Dendritic cell treated with granulocyte-macrophage colony-stimulating factor and Interleukin-4, amounts not matched to agents 40 ng/mL and 50 ng/mL, for 4 days (primary cell): ENCODE results near the gene WDR38.
A peak's percentile ranks its signal among the peaks of the same experiment; 100 is the strongest.

Experiments
- H3K27ac Mint-ChIP-seq: one replicate; pipeline ENCODE4 v1.8.0; 2022; ENCODE audit warnings: mild to moderate bottlenecking, mixed read lengths
- H3K27me3 Mint-ChIP-seq: one replicate; pipeline ENCODE4 v1.8.0; 2022; ENCODE audit warnings: mild to moderate bottlenecking, mixed read lengths
- H3K36me3 Mint-ChIP-seq: one replicate; pipeline ENCODE4 v1.8.0; 2022; ENCODE audit warnings: low read depth, mixed read lengths
- H3K4me1 Mint-ChIP-seq: one replicate; pipeline ENCODE4 v1.8.0; 2022; ENCODE audit warnings: low read depth, mixed read lengths
- H3K4me3 Mint-ChIP-seq: one replicate; pipeline ENCODE4 v1.8.0; 2022; ENCODE audit warnings: mild to moderate bottlenecking, moderate library complexity, mixed read lengths
- H3K9me3 Mint-ChIP-seq: one replicate; pipeline ENCODE4 v1.8.0; 2022; ENCODE audit warnings: mixed read lengths
- intact Hi-C: fragments of 100-400 bp; cut with micrococcal nuclease; formaldehyde crosslinking; loops from one replicate; pipeline ENCODE4 v1.15.0; 2022

Gene WDR38, protein sequence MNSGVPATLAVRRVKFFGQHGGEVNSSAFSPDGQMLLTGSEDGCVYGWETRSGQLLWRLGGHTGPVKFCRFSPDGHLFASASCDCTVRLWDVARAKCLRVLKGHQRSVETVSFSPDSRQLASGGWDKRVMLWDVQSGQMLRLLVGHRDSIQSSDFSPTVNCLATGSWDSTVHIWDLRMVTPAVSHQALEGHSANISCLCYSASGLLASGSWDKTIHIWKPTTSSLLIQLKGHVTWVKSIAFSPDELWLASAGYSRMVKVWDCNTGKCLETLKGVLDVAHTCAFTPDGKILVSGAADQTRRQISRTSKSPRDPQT

DNA sequence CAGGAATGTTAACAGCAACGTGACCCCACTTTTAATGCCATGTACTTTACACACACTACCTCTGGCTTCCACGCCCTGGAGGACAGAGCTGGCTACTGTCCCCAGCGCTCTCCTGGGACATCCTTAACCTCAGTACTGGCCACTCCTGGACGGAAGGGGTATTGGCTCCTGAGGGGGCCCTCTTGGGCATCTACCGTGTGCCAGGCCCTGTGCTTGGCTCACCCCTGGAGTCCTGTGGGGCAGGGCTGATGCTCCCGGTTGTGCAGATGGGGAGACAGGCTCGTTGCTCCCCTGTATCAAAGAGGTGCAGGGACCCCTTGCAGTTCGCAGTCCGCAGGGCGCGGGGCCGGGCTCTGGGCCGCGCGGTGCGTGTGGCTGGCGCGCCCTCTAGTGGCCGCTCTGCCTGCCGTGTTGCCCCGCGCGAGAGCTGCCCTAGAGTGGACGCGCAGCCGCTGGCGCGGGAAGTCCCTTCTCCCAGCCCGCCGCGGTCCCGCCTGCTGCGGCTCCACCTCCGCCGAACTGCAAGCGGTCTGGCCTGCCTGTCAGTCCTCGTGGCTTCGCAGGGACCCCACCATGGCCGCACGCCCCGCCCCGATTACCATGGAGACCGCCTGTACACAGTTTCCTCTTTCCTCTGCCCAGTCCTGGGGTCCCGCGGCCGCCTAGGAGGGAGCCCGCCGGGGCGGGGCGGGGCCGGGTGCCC lies at the start of gene WDR38:
Gene WDR38, plus strand, starts transcription at position 632 of the 703 bp plus-strand sequence. CDS start 72 bp downstream, outside the sequence.
- intact Hi-C loops = loop anchor here (1.0 to 10.0 kb wide), 3 partner anchors 81 to 519 kb away; no protein-coding TSS in a partner anchor
- no peaks in the 10 kb centered on the region for H3K9me3 Mint-ChIP-seq
- H3K27me3 Mint-ChIP-seq = peaks cover 30% of the 10 kb centered on the region
- peaks cover 19% of the 10 kb centered on the region for H3K36me3 Mint-ChIP-seq
- H3K4me3 Mint-ChIP-seq = peak within 1 kb of the TSS; percentile 78
- H3K4me1 Mint-ChIP-seq = peaks cover 6% of the 10 kb centered on the region
- H3K27ac Mint-ChIP-seq = peak within 1 kb of the TSS; percentile 57

DNA sequence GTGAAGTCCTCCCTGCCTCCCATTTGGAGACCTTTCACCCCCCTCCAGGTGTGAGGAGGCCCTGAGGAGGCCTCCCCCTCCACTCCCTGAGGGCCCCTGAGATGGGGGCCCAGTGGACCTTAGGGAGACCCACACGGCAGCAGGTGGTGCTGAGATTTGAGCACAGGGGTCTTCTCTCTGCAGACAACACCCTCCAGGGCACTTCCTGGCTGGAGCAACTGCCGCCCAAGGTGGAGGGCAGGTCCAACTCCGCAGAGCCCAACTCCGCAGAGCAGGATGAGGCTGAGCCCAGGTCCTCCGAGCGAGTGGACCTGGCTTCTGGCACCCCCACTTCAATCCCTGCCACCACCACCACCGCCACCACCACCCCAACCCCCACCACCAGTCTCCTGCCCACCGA lies 49.3 kb upstream of the WDR38 start:
- Mint-ChIP-seq H3K27ac (peak overlapping the region; percentile 95), H3K4me1 (peaks cover 47% of the 10 kb centered on the region), H3K27me3 (peaks cover 2% of the 10 kb centered on the region), H3K4me3 (no peak overlapping the region), H3K36me3 (no peaks in the 10 kb centered on the region), H3K9me3 (no peaks in the 10 kb centered on the region)
- intact Hi-C loops = no loop called here

DNA sequence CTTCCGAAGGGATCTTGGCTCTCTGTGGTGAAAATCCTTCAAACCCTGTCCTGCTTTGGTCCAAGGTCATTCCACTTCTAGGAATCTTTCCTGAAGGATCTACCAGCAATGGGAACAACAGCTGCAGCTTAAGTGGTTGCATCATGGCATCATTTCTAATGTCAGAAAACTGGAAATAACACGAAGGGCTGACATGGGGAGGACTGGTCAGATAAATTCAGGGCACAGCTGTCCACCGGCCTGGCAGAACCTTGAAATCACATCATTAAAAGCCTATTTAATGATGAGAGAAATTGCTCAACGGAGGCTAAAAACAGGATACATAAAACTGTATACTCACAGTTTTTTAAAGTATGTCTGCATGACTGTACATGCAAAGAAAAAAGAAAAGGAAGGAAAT lies 48.1 kb upstream of the WDR38 start:
- Mint-ChIP-seq H3K27ac (peak overlapping the region; percentile 40), H3K9me3 (no peaks in the 10 kb centered on the region), H3K4me3 (no peak overlapping the region), H3K4me1 (peaks cover 35% of the 10 kb centered on the region), H3K27me3 (no peaks in the 10 kb centered on the region), H3K36me3 (no peaks in the 10 kb centered on the region)
- intact Hi-C loops = no loop called here

DNA sequence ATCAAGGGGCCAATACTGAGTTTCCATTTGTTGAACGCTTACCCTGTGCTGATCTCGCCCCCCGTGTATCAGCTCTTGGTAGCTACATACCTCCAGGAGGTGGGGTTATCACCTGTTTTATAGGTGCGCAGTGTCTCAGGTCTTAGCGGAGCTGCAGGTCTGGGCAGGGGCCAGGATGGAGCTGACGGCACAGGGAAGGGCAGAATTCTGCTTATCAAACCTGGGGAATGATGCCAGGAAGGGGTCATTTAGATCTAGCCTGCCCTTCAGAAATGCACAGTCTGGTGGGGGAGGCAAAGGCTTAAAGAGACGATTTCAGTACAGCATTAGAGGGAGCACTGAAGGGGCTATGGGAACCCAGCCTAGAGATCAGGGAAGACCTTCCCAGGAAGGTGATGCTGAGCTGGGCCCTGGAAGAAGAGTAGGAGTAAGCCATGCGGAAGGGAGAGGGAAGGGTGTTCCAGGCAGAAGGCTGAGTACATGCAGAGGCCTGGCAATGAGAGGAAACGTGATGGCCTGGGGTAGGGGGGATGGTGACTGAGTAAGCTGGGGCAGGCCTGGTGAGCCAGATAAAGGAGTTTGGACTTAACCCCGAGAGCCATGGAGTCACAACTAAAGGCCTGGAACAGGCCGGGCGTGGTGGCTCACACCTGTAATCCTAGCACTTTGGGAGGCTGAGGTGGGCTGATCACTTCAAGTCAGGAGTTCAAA lies 44.9 kb upstream of the WDR38 start:
- no peaks in the 10 kb centered on the region for H3K9me3 Mint-ChIP-seq
- H3K27me3 Mint-ChIP-seq = no peaks in the 10 kb centered on the region
- no peak overlapping the region for H3K4me3 Mint-ChIP-seq
- peaks cover 4% of the 10 kb centered on the region for H3K4me1 Mint-ChIP-seq
- no peaks in the 10 kb centered on the region for H3K36me3 Mint-ChIP-seq
- intact Hi-C loops = no loop called here
- H3K27ac Mint-ChIP-seq = no peak overlapping the region

DNA sequence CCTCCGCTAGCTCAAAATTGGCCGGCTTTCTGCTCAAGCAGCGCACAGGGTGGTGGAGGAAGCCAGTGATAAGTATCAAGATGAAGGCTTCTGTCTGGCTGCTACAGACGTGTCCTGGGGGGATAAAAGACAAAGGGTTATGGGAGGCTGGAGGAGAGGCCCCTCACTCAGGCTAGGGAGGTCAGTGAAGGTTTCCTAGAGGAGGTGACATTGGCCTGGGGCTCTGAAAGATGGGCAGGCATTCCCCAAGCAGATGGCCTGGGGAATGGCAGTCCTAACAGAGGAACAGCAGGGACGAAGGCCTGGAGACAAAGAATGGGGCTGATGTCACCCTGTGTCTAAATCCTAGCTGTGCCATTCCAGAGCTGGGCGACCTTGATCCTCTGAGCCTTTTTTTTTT lies 44.0 kb upstream of the WDR38 start:
- peaks cover 4% of the 10 kb centered on the region for H3K27me3 Mint-ChIP-seq
- intact Hi-C loops = no loop called here
- H3K27ac Mint-ChIP-seq = no peak overlapping the region
- no peaks in the 10 kb centered on the region for H3K36me3 Mint-ChIP-seq
- no peak overlapping the region for H3K4me3 Mint-ChIP-seq
- H3K9me3 Mint-ChIP-seq = no peaks in the 10 kb centered on the region
- no peaks in the 10 kb centered on the region for H3K4me1 Mint-ChIP-seq

DNA sequence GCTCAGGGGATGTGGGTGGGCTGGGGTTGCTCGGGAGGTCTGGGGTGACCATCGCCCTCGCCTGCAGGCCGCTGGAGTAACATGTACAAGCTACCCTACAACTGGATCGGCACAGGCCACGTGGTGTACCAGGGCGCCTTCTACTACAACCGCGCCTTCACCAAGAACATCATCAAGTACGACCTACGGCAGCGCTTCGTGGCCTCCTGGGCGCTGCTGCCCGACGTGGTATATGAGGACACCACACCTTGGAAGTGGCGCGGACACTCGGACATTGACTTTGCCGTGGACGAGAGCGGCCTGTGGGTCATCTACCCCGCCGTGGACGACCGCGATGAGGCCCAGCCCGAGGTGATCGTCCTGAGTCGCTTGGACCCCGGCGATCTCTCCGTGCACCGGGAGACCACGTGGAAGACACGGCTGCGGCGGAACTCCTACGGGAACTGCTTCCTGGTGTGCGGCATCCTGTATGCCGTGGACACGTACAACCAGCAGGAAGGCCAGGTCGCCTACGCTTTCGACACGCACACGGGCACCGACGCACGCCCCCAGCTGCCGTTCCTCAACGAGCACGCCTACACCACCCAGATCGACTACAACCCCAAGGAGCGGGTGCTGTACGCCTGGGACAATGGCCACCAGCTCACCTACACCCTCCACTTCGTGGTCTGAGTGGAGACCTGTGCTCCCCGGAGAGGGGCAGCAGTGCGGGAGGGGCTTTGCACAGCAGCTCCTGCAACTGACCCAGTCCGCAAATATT lies 43.3 kb upstream of the WDR38 start:
- H3K27me3 Mint-ChIP-seq = peaks cover 5% of the 10 kb centered on the region
- intact Hi-C loops = no loop called here
- no peaks in the 10 kb centered on the region for H3K4me1 Mint-ChIP-seq
- H3K36me3 Mint-ChIP-seq = no peaks in the 10 kb centered on the region
- peak overlapping the region; percentile 7 for H3K27ac Mint-ChIP-seq
- no peak overlapping the region for H3K4me3 Mint-ChIP-seq
- H3K9me3 Mint-ChIP-seq = no peaks in the 10 kb centered on the region

DNA sequence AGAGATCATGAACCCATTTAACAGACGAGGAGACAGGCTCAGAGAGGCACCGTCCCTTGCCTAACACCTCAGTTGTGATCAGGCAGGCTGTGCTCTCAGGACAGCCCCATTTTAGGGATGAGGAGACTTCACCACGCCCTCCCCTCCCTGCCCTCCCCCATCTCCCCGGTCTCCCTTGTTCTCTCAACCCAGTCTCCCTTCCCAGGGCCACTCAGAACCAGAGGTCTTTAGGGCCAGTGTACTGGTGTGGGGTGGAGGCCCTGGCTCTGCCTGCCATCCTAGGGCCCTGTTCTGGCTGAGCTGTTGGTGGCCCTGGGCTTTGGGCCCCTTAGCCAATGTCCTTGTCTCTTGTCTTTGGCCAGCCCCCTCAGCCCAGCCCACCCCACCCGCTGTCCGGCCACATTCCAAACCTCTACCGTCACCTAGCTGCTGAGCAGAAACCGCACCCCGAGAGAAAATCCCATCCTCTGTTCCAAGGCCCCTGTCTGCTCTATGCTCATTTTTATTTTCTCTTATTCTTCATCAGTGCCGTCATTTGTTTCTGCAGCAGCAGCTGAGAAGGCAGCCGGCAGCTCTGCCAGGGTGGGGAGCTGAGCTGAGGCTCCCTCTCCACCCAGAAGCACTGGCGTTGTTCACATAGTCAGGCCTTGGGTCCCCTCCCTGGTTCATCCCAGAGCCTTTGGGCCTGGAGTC lies 42.5 kb upstream of the WDR38 start:
- H3K4me3 Mint-ChIP-seq = no peak overlapping the region
- H3K36me3 Mint-ChIP-seq = no peaks in the 10 kb centered on the region
- H3K4me1 Mint-ChIP-seq = no peaks in the 10 kb centered on the region
- H3K27me3 Mint-ChIP-seq = peaks cover 5% of the 10 kb centered on the region
- intact Hi-C loops = no loop called here
- H3K27ac Mint-ChIP-seq = peak overlapping the region; percentile 7
- no peaks in the 10 kb centered on the region for H3K9me3 Mint-ChIP-seq

DNA sequence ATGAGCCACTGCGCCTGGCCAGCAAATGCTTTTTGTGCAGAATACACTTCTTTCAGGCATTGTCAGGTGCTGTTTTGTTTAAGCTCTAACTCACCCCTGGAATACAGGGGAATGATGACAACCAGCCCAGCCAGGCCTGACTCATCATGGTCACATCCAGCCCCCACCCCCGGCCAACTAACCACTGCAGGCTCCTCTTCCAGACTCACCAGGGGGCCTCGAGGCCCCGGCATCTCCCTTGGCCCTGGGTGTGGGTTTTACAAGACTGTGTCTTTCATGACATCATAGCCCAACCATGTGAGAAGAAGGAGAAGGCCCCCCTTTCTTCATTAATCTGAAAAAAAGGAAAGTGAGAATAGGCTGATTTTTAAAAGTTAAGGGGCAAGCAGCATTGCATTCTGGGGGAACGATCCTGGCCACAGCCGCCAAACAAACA lies 40.8 kb upstream of the WDR38 start:
- intact Hi-C loops = no loop called here
- no peak overlapping the region for H3K27ac Mint-ChIP-seq
- peaks cover 10% of the 10 kb centered on the region for H3K27me3 Mint-ChIP-seq
- no peaks in the 10 kb centered on the region for H3K9me3 Mint-ChIP-seq
- H3K4me3 Mint-ChIP-seq = no peak overlapping the region
- no peaks in the 10 kb centered on the region for H3K4me1 Mint-ChIP-seq
- no peaks in the 10 kb centered on the region for H3K36me3 Mint-ChIP-seq

DNA sequence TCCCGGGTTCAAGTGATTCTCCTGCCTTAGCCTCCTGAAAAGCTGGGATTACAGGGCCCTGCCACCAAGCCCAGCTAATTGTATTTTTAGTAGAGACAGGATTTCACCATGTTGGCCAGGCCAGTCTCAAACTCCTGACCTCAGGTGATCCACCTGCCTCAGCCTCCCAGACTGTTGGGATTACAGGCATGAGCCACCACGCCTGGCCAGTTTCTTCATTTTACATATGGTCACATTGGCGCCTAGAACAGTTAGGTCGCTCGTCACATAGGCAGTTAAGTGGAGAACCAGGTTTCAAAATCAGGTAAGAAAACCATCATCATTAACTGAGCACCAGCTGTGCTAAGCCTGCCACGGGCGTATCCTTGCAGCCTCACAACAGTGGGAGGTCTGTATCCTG lies 40.2 kb upstream of the WDR38 start:
- H3K27me3 Mint-ChIP-seq = peaks cover 11% of the 10 kb centered on the region
- no peaks in the 10 kb centered on the region for H3K36me3 Mint-ChIP-seq
- no peak overlapping the region for H3K27ac Mint-ChIP-seq
- H3K4me1 Mint-ChIP-seq = no peaks in the 10 kb centered on the region
- intact Hi-C loops = no loop called here
- no peak overlapping the region for H3K4me3 Mint-ChIP-seq
- no peaks in the 10 kb centered on the region for H3K9me3 Mint-ChIP-seq

DNA sequence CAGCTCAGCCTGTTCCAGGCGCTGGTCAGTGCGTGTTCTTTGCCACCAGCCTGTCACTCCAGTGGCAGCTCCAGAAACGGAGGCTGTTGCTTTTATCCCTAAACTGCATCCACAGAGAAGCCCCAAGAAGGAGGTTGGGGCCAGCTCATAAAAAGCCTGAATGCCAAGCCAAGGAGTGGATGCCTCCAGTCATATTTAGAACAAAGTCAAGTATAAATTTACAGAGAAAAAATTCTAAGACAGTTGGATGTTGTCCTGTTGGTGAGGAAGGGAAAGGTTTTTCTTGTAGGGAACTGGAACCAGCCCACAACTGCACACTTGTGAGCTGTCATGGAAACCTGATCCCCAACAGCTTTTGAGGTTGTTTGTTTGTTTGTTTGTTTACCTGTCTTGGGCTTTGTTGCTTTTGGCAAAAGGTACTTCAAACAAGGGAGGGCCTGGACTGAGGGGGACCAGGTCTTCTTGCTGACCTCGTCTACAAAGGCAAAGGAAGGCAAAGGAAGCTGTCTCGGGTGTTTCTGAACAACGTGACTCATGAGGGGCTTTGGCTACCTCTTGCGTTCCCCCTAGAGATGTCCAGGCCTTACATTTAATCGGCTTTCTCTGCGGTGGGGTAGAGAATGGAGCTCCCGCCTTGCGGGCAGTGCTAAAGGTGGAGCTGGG lies 39.6 kb upstream of the WDR38 start:
- Mint-ChIP-seq H3K36me3 (no peaks in the 10 kb centered on the region), H3K27ac (no peak overlapping the region), H3K9me3 (no peaks in the 10 kb centered on the region), H3K27me3 (peaks cover 14% of the 10 kb centered on the region), H3K4me1 (no peaks in the 10 kb centered on the region), H3K4me3 (no peak overlapping the region)
- intact Hi-C loops = no loop called here

DNA sequence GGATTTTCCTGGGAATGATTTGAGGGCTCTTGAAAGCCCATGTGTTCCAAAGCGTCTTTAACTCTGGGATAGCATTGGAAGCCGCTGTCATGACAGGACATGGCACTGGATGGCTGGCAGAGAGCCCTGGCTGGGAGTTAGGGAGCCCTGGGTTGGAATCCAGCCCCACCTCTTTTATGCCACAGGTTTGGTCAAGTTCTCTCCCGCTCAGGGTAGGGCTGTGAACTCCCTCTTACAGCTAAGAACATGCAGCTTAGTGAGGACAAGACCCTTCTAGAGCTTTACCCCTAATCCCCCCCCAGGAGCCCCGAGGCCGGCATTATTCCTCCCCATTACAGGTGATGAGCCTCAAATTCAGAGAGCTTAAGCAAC lies 39.1 kb upstream of the WDR38 start:
- H3K4me3 Mint-ChIP-seq = no peak overlapping the region
- no peak overlapping the region for H3K27ac Mint-ChIP-seq
- intact Hi-C loops = no loop called here
- H3K4me1 Mint-ChIP-seq = no peaks in the 10 kb centered on the region
- H3K36me3 Mint-ChIP-seq = no peaks in the 10 kb centered on the region
- no peaks in the 10 kb centered on the region for H3K9me3 Mint-ChIP-seq
- H3K27me3 Mint-ChIP-seq = peaks cover 14% of the 10 kb centered on the region

DNA sequence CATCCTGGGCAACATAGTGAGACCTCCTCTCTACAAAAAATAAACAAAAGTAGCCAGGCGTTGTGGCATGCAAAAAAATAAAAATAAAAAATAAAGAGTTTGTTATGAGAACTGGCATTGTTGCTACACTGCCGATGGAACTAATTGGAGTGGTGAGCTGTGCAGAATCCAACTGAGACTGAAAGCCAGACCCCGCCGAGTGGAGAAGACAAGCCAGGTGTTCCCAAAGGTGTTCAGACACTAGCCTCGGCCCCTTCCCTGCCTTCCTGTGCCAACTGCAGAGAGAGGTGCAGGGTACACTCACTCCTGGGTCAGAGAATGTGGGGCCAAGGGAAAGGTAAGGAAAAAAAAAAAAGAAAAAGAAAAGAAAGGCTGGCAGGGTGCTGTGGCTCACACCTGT lies 37.7 kb upstream of the WDR38 start:
- Mint-ChIP-seq H3K9me3 (no peaks in the 10 kb centered on the region), H3K27ac (no peak overlapping the region), H3K4me1 (no peaks in the 10 kb centered on the region), H3K36me3 (no peaks in the 10 kb centered on the region), H3K4me3 (no peak overlapping the region), H3K27me3 (peaks cover 14% of the 10 kb centered on the region)
- intact Hi-C loops = no loop called here
